ENCODE measurements around the gene TRIM23. TPM values are rescaled to one million over a fixed set of nuclear protein-coding genes. Genes with fewer than 3 reads are reported as not detected.
"Not testable (repeated sequence)": the region's sequence is repeated elsewhere in the genome, so short reads cannot be mapped to it uniquely, and the experiment has no call there.

TRIM23 gene
- total RNA-seq = 10 to 100 TPM in 1 of 2 donors, 1 to 10 TPM in 1; 4.9 to 11.0 TPM

GRCh38 chr5:65624025-65624570 is at the start of gene TRIM23:
TRIM23 (minus strand) TSS chr5:65624333; CDS start chr5:65624274, 59 bp downstream.
- H3K27ac Mint-ChIP-seq = peak within 1 kb of the TSS; percentile 92 to 98
- DNase-seq (ENCODE audit: low spot score in 2 of 2) (peak; percentile 84 to 93), ATAC-seq (peak; percentile 97 to 99)
- no peaks in the 10 kb centered on the region for H3K9me3 Mint-ChIP-seq
- peaks cover 15 to 17% of the 10 kb centered on the region in 2 donors for H3K36me3 Mint-ChIP-seq

- Mint-ChIP-seq H3K9me3 (no peaks in the 10 kb centered on the region), H3K27ac (no peak overlapping the region), H3K36me3 (peaks cover 9 to 22% of the 10 kb centered on the region in 2 donors)
- ATAC-seq (no peak), DNase-seq (ENCODE audit: low spot score in 2 of 2) (no peak)
Measured at GRCh38 chr5:65672796-65673195, 48.7 kb upstream of the TRIM23 start.

- no peaks in the 10 kb centered on the region for H3K36me3 Mint-ChIP-seq
- DNase-seq (ENCODE audit: low spot score in 2 of 2) (no peak), ATAC-seq (no peak)
- no peaks in the 10 kb centered on the region for H3K9me3 Mint-ChIP-seq
- no peak overlapping the region for H3K27ac Mint-ChIP-seq
Measured at GRCh38 chr5:65668696-65669095, 44.6 kb upstream of the TRIM23 start.

GRCh38 chr5:65663804-65664521 is 39.8 kb upstream of the TRIM23 start:
- no peak for ATAC-seq
- Mint-ChIP-seq H3K27ac (peak overlapping the region in 1 of 2 donors; percentile 1), H3K36me3 (peaks cover 0 to 4% of the 10 kb centered on the region in 2 donors), H3K9me3 (no peaks in the 10 kb centered on the region)
- DNase-seq (ENCODE audit: low spot score in 2 of 2) = no peak

- Mint-ChIP-seq H3K9me3 (no peaks in the 10 kb centered on the region), H3K27ac (no peak overlapping the region), H3K36me3 (peaks cover 0 to 4% of the 10 kb centered on the region in 2 donors)
- no peak for DNase-seq (ENCODE audit: low spot score in 2 of 2)
- ATAC-seq = no peak
Measured at GRCh38 chr5:65654713-65655112, 30.6 kb upstream of the TRIM23 start.

GRCh38 chr5:65651144-65651543 is 27.0 kb upstream of the TRIM23 start:
- Mint-ChIP-seq H3K9me3 (no peaks in the 10 kb centered on the region), H3K27ac (no peak overlapping the region), H3K36me3 (peaks cover 0 to 4% of the 10 kb centered on the region in 2 donors)
- ATAC-seq = no peak
- DNase-seq (ENCODE audit: low spot score in 2 of 2) = no peak

GRCh38 chr5:65647941-65648340 is 23.8 kb upstream of the TRIM23 start:
- H3K9me3 Mint-ChIP-seq = no peaks in the 10 kb centered on the region
- no peak overlapping the region for H3K27ac Mint-ChIP-seq
- no peak for DNase-seq (ENCODE audit: low spot score in 2 of 2)
- H3K36me3 Mint-ChIP-seq = peaks cover 0 to 4% of the 10 kb centered on the region in 2 donors
- ATAC-seq = no peak

DNA sequence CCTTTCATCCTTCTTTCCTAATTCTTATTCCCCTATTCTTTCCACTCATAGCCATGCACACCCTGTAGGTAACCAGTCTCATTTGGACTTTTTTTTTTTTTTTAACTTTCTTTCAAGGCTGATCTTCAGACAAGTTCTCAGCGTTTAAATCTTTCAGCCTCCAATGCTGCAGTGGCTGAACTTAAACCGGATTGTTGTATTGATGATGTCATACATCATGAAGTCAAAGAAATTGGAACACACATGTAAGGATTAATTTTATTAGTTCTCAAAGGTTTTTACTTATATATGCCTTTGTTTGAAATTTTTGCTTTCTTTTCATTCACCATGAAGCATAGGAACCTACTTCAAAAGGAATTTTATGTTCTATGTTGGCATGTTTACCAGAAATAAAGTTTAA is 22.8 kb upstream of the TRIM23 start:
- peaks cover 0 to 4% of the 10 kb centered on the region in 2 donors for H3K36me3 Mint-ChIP-seq
- no peaks in the 10 kb centered on the region for H3K9me3 Mint-ChIP-seq
- no peak for ATAC-seq
- no peak for DNase-seq (ENCODE audit: low spot score in 2 of 2)
- no peak overlapping the region for H3K27ac Mint-ChIP-seq

GRCh38 chr5:65640240-65640639 is 16.1 kb upstream of the TRIM23 start:
- Mint-ChIP-seq H3K9me3 (peaks cover 0 to 6% of the 10 kb centered on the region in 2 donors), H3K27ac (no peak overlapping the region), H3K36me3 (peaks cover 8 to 15% of the 10 kb centered on the region in 2 donors)
- DNase-seq (ENCODE audit: low spot score in 2 of 2) (no peak), ATAC-seq (no peak)

GRCh38 chr5:65630981-65631380 is 6.8 kb upstream of the TRIM23 start:
- ATAC-seq (no peak), DNase-seq (ENCODE audit: low spot score in 2 of 2) (no peak)
- no peak overlapping the region for H3K27ac Mint-ChIP-seq
- H3K36me3 Mint-ChIP-seq = peaks cover 0 to 15% of the 10 kb centered on the region in 2 donors
- no peaks in the 10 kb centered on the region for H3K9me3 Mint-ChIP-seq

- DNase-seq (ENCODE audit: low spot score in 2 of 2) (no peak), ATAC-seq (no peak)
- H3K36me3 Mint-ChIP-seq = peaks cover 17 to 22% of the 10 kb centered on the region in 2 donors
Measured at GRCh38 chr5:65625743-65626142, 1.6 kb upstream of the TRIM23 start.

GRCh38 chr5:65624571-65625555 is 730 bp upstream of the TRIM23 start, which contains the start of the genes SHLD3 and TRAPPC13:
SHLD3 (plus strand) TSS chr5:65625027; CDS start chr5:65629588, 4,561 bp downstream.
TRAPPC13 (plus strand) TSS chr5:65625027; CDS start chr5:65625061, 34 bp downstream.
- ATAC-seq = peak; percentile 73 to 84
- Mint-ChIP-seq H3K36me3 (peaks cover 17 to 21% of the 10 kb centered on the region in 2 donors), H3K9me3 (no peaks in the 10 kb centered on the region), H3K27ac (peak within 1 kb of the TSS; percentile 92 to 98)
- DNase-seq (ENCODE audit: low spot score in 2 of 2) = peak; percentile 74 to 77

More at GRCh38 chr5:65625743-65626142, 1.6 kb upstream of the TRIM23 start:
- Mint-ChIP-seq H3K27ac (peak overlapping the region; percentile 67 to 92), H3K9me3 (no peaks in the 10 kb centered on the region)

GRCh38 chr5:65623482-65623881 is 651 bp downstream of the TRIM23 start:
- Mint-ChIP-seq H3K27ac (peak overlapping the region; percentile 92 to 98), H3K36me3 (peaks cover 15 to 17% of the 10 kb centered on the region in 2 donors), H3K9me3 (no peaks in the 10 kb centered on the region)
- ATAC-seq (no peak), DNase-seq (ENCODE audit: low spot score in 2 of 2) (no peak)

DNA sequence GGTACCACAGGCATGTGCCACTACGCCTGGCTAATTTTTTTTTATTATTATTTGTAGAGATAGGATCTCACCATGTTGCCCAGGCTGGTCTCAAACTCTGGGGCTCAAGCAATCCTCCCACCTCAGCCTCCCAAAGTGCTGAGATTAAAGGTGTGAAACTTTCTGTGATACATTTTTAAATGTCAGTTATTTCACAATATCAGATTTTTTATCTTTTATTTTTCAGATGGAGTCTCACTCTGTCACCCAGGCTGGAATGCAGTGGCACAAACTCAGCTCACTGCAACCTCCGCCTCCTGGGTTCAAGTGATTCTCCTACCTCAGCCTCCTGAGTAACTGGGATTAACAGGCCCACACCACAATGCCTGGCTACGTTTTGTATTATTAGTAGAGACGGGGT is 2.2 kb downstream of the TRIM23 start:
- not testable (repeated sequence) for ATAC-seq; H3K9me3 Mint-ChIP-seq; DNase-seq (ENCODE audit: low spot score in 2 of 2); H3K27ac Mint-ChIP-seq
- peaks cover 6 to 17% of the 10 kb centered on the region in 2 donors for H3K36me3 Mint-ChIP-seq

- no peaks in the 10 kb centered on the region for H3K9me3 Mint-ChIP-seq
- DNase-seq (ENCODE audit: low spot score in 2 of 2) (no peak), ATAC-seq (no peak)
- H3K36me3 Mint-ChIP-seq = peaks cover 2 to 12% of the 10 kb centered on the region in 2 donors
- peak overlapping the region in 1 of 2 donors; percentile 14 for H3K27ac Mint-ChIP-seq
Measured at GRCh38 chr5:65620021-65620420, 4.1 kb downstream of the TRIM23 start.

- H3K27ac Mint-ChIP-seq = no peak overlapping the region
- DNase-seq (ENCODE audit: low spot score in 2 of 2) = no peak
- ATAC-seq = no peak
- H3K36me3 Mint-ChIP-seq = peaks cover 0 to 8% of the 10 kb centered on the region in 2 donors
- no peaks in the 10 kb centered on the region for H3K9me3 Mint-ChIP-seq
Measured at GRCh38 chr5:65612298-65612907, 11.7 kb downstream of the TRIM23 start.

Data from activated naive CD4-positive, alpha-beta T cell treated with anti-CD3 and anti-CD28 coated beads, Interleukin-2, amount 50 U/mL, for 72 hours (primary cell).